ENCODE data around the gene DENND6B. TPM values are rescaled to one million over a fixed set of nuclear protein-coding genes. Genes with fewer than 3 reads are reported as not detected.

Gene DENND6B
- total and polyA plus RNA-seq, 2 experiments from 2014 or later, result 0.71 to 1.3 TPM

DNA sequence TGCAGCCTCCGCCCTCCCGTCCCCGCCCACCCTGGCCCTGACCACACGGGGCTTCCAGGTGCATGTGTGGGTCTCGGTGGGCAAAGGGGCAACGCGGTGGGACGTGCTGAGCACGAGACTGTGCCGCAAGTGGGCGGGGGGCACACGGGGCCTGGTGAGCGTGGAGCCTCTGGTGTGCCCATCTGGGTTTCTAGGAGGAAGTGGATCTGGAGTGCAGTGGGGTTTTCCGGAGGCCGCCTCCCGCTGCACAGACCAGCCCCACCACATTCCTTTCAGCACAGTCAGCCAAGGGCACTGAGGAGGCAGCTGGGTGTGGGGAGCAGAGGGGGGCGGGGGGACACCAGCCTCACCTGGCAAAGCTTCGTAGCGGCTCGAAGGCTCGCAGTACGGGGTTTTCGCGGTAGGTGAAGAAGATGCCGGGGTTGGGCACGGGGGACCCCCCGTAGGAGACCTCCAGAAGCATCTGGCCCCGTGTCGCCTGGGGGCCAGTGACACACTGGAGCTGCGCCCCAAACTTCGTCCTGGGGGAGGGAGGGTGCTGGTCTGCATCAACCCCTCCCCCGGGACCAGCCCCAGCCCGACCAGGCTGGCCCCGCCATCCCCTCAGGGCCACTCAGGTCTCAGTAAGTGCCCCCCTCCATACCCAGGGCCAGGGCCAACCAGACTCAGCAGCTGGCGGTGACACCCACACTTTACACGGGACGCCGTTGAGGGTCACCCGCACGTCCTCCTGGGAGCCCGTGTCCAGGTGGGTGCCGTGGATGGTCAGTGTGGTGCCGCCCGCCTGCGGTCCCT is 44.3 kb downstream of the DENND6B start:
- H3K27me3 ChIP-seq (ENCODE audit: insufficient read depth), result no peaks in the 10 kb centered on the region
- no peaks in the 10 kb centered on the region for H3K4me1 ChIP-seq (ENCODE audit: insufficient read depth)
- Mint-ChIP-seq H3K4me1 (no peaks in the 10 kb centered on the region), H3K4me3 (no peak overlapping the region), H3K36me3 (ENCODE audit: low read depth) (peaks cover 44% of the 10 kb centered on the region), H3K9me3 (no peaks in the 10 kb centered on the region), H3K27me3 (ENCODE audit: insufficient read depth, low read depth, poor library complexity) (peaks cover 9% of the 10 kb centered on the region), H3K27ac (no peak overlapping the region)
- peak; percentile 29; the same call in 2 of the 3 replicates for ATAC-seq
- H3F3A ChIP-seq (replicated peaks; ENCODE audit: low read depth), result no peaks in the 10 kb centered on the region
- no peak overlapping the region for H3K4me2 ChIP-seq
- no peaks in the 10 kb centered on the region for H3K36me3 ChIP-seq (ENCODE audit: insufficient read depth)
- DNase-seq (ENCODE audit: low spot score), result no peak
- TF ChIP-seq, protein P1, sequence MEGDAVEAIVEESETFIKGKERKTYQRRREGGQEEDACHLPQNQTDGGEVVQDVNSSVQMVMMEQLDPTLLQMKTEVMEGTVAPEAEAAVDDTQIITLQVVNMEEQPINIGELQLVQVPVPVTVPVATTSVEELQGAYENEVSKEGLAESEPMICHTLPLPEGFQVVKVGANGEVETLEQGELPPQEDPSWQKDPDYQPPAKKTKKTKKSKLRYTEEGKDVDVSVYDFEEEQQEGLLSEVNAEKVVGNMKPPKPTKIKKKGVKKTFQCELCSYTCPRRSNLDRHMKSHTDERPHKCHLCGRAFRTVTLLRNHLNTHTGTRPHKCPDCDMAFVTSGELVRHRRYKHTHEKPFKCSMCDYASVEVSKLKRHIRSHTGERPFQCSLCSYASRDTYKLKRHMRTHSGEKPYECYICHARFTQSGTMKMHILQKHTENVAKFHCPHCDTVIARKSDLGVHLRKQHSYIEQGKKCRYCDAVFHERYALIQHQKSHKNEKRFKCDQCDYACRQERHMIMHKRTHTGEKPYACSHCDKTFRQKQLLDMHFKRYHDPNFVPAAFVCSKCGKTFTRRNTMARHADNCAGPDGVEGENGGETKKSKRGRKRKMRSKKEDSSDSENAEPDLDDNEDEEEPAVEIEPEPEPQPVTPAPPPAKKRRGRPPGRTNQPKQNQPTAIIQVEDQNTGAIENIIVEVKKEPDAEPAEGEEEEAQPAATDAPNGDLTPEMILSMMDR (conservative IDR thresholded peaks at IDR 0.05; ENCODE audit: low read depth in 2 of 2), result no peak
- no peak for TF ChIP-seq POLR2AphosphoS5 (IDR thresholded peaks at IDR 0.05; ENCODE audit: low read depth)
- TF ChIP-seq, protein P2, sequence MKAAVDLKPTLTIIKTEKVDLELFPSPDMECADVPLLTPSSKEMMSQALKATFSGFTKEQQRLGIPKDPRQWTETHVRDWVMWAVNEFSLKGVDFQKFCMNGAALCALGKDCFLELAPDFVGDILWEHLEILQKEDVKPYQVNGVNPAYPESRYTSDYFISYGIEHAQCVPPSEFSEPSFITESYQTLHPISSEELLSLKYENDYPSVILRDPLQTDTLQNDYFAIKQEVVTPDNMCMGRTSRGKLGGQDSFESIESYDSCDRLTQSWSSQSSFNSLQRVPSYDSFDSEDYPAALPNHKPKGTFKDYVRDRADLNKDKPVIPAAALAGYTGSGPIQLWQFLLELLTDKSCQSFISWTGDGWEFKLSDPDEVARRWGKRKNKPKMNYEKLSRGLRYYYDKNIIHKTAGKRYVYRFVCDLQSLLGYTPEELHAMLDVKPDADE (IDR thresholded peaks at IDR 0.05), result no peak
- TF ChIP-seq EZH2phosphoT487 (IDR thresholded peaks at IDR 0.05; ENCODE audit: unreplicated experiment), result no peak
- TF ChIP-seq CREB1 (CRISPR knock-in tag; IDR thresholded peaks at IDR 0.05; ENCODE audit: low read depth), result no peak
- TF ChIP-seq JUNB (IDR thresholded peaks at IDR 0.05; ENCODE audit: unreplicated experiment), result no peak
- TF ChIP-seq, protein P3, sequence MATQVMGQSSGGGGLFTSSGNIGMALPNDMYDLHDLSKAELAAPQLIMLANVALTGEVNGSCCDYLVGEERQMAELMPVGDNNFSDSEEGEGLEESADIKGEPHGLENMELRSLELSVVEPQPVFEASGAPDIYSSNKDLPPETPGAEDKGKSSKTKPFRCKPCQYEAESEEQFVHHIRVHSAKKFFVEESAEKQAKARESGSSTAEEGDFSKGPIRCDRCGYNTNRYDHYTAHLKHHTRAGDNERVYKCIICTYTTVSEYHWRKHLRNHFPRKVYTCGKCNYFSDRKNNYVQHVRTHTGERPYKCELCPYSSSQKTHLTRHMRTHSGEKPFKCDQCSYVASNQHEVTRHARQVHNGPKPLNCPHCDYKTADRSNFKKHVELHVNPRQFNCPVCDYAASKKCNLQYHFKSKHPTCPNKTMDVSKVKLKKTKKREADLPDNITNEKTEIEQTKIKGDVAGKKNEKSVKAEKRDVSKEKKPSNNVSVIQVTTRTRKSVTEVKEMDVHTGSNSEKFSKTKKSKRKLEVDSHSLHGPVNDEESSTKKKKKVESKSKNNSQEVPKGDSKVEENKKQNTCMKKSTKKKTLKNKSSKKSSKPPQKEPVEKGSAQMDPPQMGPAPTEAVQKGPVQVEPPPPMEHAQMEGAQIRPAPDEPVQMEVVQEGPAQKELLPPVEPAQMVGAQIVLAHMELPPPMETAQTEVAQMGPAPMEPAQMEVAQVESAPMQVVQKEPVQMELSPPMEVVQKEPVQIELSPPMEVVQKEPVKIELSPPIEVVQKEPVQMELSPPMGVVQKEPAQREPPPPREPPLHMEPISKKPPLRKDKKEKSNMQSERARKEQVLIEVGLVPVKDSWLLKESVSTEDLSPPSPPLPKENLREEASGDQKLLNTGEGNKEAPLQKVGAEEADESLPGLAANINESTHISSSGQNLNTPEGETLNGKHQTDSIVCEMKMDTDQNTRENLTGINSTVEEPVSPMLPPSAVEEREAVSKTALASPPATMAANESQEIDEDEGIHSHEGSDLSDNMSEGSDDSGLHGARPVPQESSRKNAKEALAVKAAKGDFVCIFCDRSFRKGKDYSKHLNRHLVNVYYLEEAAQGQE (IDR thresholded peaks at IDR 0.05; ENCODE audit: unreplicated experiment), result no peak
- H3K27ac ChIP-seq (ENCODE audit: low read depth), result no peak overlapping the region
- H3K79me2 ChIP-seq (replicated peaks; ENCODE audit: insufficient read depth), result no peaks in the 10 kb centered on the region
- H2AFZ ChIP-seq, result no peak overlapping the region
- no peak overlapping the region for H3K4me3 ChIP-seq
- H4K20me1 ChIP-seq (replicated peaks; ENCODE audit: insufficient read depth), result no peaks in the 10 kb centered on the region
- no peaks in the 10 kb centered on the region for H3K9me2 ChIP-seq (ENCODE audit: insufficient read depth)

DNA sequence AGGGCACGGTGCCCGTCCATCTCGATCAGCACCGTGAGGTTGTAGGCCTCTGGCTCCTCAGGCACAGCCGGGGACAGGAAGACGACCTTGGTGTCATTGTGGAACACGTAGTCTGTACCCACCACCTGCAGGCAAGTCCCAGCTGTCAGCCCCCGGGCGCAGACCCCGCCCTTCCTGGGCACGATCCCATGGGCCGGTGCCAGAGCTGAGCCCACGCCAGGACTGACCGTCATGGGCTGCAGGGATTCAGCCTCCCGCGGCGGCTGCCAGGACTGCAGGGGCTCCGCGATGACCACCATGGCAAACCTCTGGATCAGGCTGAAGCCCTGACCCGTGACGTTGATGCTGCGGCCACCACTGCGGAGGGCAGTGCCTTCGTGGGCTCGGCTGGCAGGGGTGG is 44.9 kb downstream of the DENND6B start:
- no peak overlapping the region for H3K27ac ChIP-seq (ENCODE audit: low read depth)
- H3K27me3 ChIP-seq (ENCODE audit: insufficient read depth), result no peaks in the 10 kb centered on the region
- DNase-seq (ENCODE audit: low spot score) (no peak), ATAC-seq (no peak)
- H2AFZ ChIP-seq, result no peak overlapping the region
- H3K4me1 Mint-ChIP-seq, result no peaks in the 10 kb centered on the region
- H3K36me3 Mint-ChIP-seq (ENCODE audit: low read depth), result peaks cover 50% of the 10 kb centered on the region
- no peak overlapping the region for H3K4me3 Mint-ChIP-seq
- no peak overlapping the region for H3K27ac Mint-ChIP-seq
- peaks cover 11% of the 10 kb centered on the region for H3K27me3 Mint-ChIP-seq (ENCODE audit: insufficient read depth, low read depth, poor library complexity)
- no peak overlapping the region for H3K4me3 ChIP-seq
- H3K36me3 ChIP-seq (ENCODE audit: insufficient read depth), result 0 out of 2 replicates have a peak, but pooled peaks cover 4% of the 10 kb centered on the region
- peaks cover 2% of the 10 kb centered on the region; the same call in 1 of the 3 replicates for H3K9me3 Mint-ChIP-seq
- no peaks in the 10 kb centered on the region for H3K4me1 ChIP-seq (ENCODE audit: insufficient read depth)
- no peak overlapping the region for H3K4me2 ChIP-seq
- H3K9me2 ChIP-seq (ENCODE audit: insufficient read depth), result no peaks in the 10 kb centered on the region
- no peaks in the 10 kb centered on the region for H3F3A ChIP-seq (replicated peaks; ENCODE audit: low read depth)
- no peaks in the 10 kb centered on the region for H3K79me2 ChIP-seq (replicated peaks; ENCODE audit: insufficient read depth)
- no peaks in the 10 kb centered on the region for H4K20me1 ChIP-seq (replicated peaks; ENCODE audit: insufficient read depth)
- TF ChIP-seq POLR2AphosphoS5 (IDR thresholded peaks at IDR 0.05; ENCODE audit: low read depth), result no peak
- TF ChIP-seq CREB1 (CRISPR knock-in tag; IDR thresholded peaks at IDR 0.05; ENCODE audit: low read depth), result no peak
- TF ChIP-seq, protein P3 (IDR thresholded peaks at IDR 0.05; ENCODE audit: unreplicated experiment), result no peak
- no peak for TF ChIP-seq EZH2phosphoT487 (IDR thresholded peaks at IDR 0.05; ENCODE audit: unreplicated experiment)
- TF ChIP-seq, protein P1 (conservative IDR thresholded peaks at IDR 0.05; ENCODE audit: low read depth in 2 of 2), result no peak
- TF ChIP-seq JUNB (IDR thresholded peaks at IDR 0.05; ENCODE audit: unreplicated experiment), result no peak

Data from GM23338 (cell line).